ENCODE measurements around the gene SIX1.

DNA sequence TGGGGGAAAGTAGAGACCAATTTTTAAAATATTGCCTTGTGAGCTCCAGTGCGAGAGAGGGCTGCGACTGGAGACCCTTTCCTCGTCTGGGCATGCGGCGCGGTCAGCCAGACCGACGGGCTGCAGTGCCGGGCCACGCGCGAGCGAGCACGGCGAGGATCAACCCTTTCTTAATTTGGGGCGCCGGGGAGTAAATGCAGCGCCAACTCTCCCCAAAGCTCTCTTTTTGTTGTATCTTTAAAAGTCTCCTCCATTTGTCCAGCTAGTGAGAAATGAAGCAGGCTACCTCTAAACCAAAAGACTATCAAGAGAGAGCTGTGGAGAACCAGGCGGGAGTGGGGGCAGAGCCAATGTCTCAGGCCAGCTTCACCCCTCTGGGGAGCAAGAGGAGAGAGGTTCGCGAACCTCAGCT, 1.4 kb downstream of the SIX1 start:
- TF ChIP-seq, protein P1, sequence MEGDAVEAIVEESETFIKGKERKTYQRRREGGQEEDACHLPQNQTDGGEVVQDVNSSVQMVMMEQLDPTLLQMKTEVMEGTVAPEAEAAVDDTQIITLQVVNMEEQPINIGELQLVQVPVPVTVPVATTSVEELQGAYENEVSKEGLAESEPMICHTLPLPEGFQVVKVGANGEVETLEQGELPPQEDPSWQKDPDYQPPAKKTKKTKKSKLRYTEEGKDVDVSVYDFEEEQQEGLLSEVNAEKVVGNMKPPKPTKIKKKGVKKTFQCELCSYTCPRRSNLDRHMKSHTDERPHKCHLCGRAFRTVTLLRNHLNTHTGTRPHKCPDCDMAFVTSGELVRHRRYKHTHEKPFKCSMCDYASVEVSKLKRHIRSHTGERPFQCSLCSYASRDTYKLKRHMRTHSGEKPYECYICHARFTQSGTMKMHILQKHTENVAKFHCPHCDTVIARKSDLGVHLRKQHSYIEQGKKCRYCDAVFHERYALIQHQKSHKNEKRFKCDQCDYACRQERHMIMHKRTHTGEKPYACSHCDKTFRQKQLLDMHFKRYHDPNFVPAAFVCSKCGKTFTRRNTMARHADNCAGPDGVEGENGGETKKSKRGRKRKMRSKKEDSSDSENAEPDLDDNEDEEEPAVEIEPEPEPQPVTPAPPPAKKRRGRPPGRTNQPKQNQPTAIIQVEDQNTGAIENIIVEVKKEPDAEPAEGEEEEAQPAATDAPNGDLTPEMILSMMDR (conservative IDR thresholded peaks at IDR 0.05; ENCODE audit: low read depth in 2 of 2), result no peak
- TF ChIP-seq NANOG (IDR thresholded peaks at IDR 0.05; ENCODE audit: borderline replicate concordance), result no peak
- TF ChIP-seq EZH2 (IDR thresholded peaks at IDR 0.05; ENCODE audit: low read depth, unreplicated experiment), result no peak
- no peak for TF ChIP-seq JUNB (IDR thresholded peaks at IDR 0.05; ENCODE audit: unreplicated experiment)
- no peak for TF ChIP-seq POLR2AphosphoS5 (IDR thresholded peaks at IDR 0.05; ENCODE audit: low read depth)
- TF ChIP-seq, protein P2, sequence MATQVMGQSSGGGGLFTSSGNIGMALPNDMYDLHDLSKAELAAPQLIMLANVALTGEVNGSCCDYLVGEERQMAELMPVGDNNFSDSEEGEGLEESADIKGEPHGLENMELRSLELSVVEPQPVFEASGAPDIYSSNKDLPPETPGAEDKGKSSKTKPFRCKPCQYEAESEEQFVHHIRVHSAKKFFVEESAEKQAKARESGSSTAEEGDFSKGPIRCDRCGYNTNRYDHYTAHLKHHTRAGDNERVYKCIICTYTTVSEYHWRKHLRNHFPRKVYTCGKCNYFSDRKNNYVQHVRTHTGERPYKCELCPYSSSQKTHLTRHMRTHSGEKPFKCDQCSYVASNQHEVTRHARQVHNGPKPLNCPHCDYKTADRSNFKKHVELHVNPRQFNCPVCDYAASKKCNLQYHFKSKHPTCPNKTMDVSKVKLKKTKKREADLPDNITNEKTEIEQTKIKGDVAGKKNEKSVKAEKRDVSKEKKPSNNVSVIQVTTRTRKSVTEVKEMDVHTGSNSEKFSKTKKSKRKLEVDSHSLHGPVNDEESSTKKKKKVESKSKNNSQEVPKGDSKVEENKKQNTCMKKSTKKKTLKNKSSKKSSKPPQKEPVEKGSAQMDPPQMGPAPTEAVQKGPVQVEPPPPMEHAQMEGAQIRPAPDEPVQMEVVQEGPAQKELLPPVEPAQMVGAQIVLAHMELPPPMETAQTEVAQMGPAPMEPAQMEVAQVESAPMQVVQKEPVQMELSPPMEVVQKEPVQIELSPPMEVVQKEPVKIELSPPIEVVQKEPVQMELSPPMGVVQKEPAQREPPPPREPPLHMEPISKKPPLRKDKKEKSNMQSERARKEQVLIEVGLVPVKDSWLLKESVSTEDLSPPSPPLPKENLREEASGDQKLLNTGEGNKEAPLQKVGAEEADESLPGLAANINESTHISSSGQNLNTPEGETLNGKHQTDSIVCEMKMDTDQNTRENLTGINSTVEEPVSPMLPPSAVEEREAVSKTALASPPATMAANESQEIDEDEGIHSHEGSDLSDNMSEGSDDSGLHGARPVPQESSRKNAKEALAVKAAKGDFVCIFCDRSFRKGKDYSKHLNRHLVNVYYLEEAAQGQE (IDR thresholded peaks at IDR 0.05; ENCODE audit: unreplicated experiment), result no peak
